ENCODE results near the gene DYNLL1. TPM values are rescaled to one million over a fixed set of nuclear protein-coding genes. Genes with fewer than 3 reads are reported as not detected.

DYNLL1 gene
- total RNA-seq, 1 experiment from 2014 or later, result 618 TPM

GRCh38 chr12:120453977-120454376 is 41.9 kb upstream of the DYNLL1 start:
- no peaks in the 10 kb centered on the region for H3K79me2 ChIP-seq (ENCODE audit: insufficient read depth, low read length)
- H3K27me3 ChIP-seq (ENCODE audit: insufficient read depth, low read length), result no peaks in the 10 kb centered on the region
- H4K20me1 ChIP-seq (ENCODE audit: control insufficient read depth, insufficient read depth, insufficient read length), result no peaks in the 10 kb centered on the region
- Mint-ChIP-seq H3K27ac (no peak overlapping the region), H3K9me3 (no peaks in the 10 kb centered on the region), H3K4me3 (peak overlapping the region in 1 of 2 experiments; percentile 12; a peak in 1 of 5 replicates), H3K27me3 (ENCODE audit: low read depth) (no peaks in the 10 kb centered on the region), H3K4me1 (no peaks in the 10 kb centered on the region), H3K36me3 (ENCODE audit: insufficient read depth in 1 of 3, low read depth in 3 of 3) (peaks cover 34 to 77% (median 51%) of the 10 kb centered on the region in 3 experiments; a peak in 6 of 7 replicates)
- no peak overlapping the region for H2BK5ac ChIP-seq (ENCODE audit: insufficient read length, low read length)
- H3K9ac ChIP-seq (ENCODE audit: extremely low read depth, insufficient read length, low read length), result no peak overlapping the region
- H3T11ph ChIP-seq (ENCODE audit: low read length), result no peak overlapping the region
- H3K4ac ChIP-seq (ENCODE audit: low read depth, low read length), result no peak overlapping the region
- no peak overlapping the region for H3K56ac ChIP-seq (ENCODE audit: insufficient read length, low read depth, low read length)
- no peak overlapping the region for H2BK120ac ChIP-seq (ENCODE audit: low read depth, low read length, poor library complexity, severe bottlenecking)
- no peaks in the 10 kb centered on the region for H3K23me2 ChIP-seq (ENCODE audit: insufficient read length, low read depth, low read length, poor library complexity, severe bottlenecking)
- H3K18ac ChIP-seq (ENCODE audit: insufficient read length, low read depth, low read length), result no peak overlapping the region
- H4K91ac ChIP-seq (ENCODE audit: insufficient read length, low read depth, low read length), result no peak overlapping the region
- H4K8ac ChIP-seq (replicated peaks; ENCODE audit: insufficient read length, low read depth, low read length), result no peak overlapping the region
- no peak overlapping the region for H3K4me2 ChIP-seq (ENCODE audit: insufficient read depth, insufficient read length, low read length)
- H2BK20ac ChIP-seq (ENCODE audit: low read depth, low read length, poor library complexity, severe bottlenecking), result no peak overlapping the region
- TF ChIP-seq, protein P1, sequence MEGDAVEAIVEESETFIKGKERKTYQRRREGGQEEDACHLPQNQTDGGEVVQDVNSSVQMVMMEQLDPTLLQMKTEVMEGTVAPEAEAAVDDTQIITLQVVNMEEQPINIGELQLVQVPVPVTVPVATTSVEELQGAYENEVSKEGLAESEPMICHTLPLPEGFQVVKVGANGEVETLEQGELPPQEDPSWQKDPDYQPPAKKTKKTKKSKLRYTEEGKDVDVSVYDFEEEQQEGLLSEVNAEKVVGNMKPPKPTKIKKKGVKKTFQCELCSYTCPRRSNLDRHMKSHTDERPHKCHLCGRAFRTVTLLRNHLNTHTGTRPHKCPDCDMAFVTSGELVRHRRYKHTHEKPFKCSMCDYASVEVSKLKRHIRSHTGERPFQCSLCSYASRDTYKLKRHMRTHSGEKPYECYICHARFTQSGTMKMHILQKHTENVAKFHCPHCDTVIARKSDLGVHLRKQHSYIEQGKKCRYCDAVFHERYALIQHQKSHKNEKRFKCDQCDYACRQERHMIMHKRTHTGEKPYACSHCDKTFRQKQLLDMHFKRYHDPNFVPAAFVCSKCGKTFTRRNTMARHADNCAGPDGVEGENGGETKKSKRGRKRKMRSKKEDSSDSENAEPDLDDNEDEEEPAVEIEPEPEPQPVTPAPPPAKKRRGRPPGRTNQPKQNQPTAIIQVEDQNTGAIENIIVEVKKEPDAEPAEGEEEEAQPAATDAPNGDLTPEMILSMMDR (conservative IDR thresholded peaks at IDR 0.05), result peak; percentile 79
- no peak overlapping the region for H2BK15ac ChIP-seq (ENCODE audit: low read depth, low read length)
- no peak overlapping the region for H2AK5ac ChIP-seq (ENCODE audit: insufficient read length, low read length)
- no peak overlapping the region for H3K14ac ChIP-seq (ENCODE audit: insufficient read depth, low read length)
- no peaks in the 10 kb centered on the region for H3K9me3 ChIP-seq (ENCODE audit: control insufficient read depth, low read depth, low read length)
- H2BK12ac ChIP-seq (ENCODE audit: insufficient read length, low read depth, low read length), result no peak overlapping the region
- no peak overlapping the region for H3K23ac ChIP-seq (ENCODE audit: insufficient read length, low read depth, low read length)
- DNase-seq, result no peak
- H3K79me1 ChIP-seq (ENCODE audit: insufficient read depth, low read depth, low read length, poor library complexity, severe bottlenecking), result peaks cover 3% of the 10 kb centered on the region
- no peak overlapping the region for H4K5ac ChIP-seq (ENCODE audit: insufficient read length, low read depth, low read length)
- WGBS (ENCODE audit: extremely low coverage, insufficient read length, low lambda C conversion rate), result no CpG with 5 or more reads among the region's 4 CpGs
- no peaks in the 10 kb centered on the region for H3K4me1 ChIP-seq (ENCODE audit: insufficient read depth, low read length)
- no peak overlapping the region for H2AFZ ChIP-seq (ENCODE audit: low read length)
- H3K27ac ChIP-seq (ENCODE audit: insufficient read length, low read depth, low read length), result no peak overlapping the region
